K562 (cell line): ENCODE data around the gene ESPN. TPM values are rescaled to one million over a fixed set of nuclear protein-coding genes. Genes with fewer than 3 reads are reported as not detected.

Source experiments
- AFF4 ChIP-seq: sonication (generic); formaldehyde crosslinking; IDR thresholded peaks from 2 replicates; pipeline ENCODE4 v1.8.0; 2023; ENCODE audit warnings: mild to moderate bottlenecking, missing genetic modification reagents
- CBFA2T2 ChIP-seq: fragments of 450-650 bp; conservative IDR thresholded peaks from 2 replicates; pipeline ENCODE4 v1.6.1; 2017; ENCODE audit warnings: mild to moderate bottlenecking
- CHD2 ChIP-seq: IDR thresholded peaks from 2 replicates; pipeline ENCODE4 v1.6.1; 2011; ENCODE audit warnings: low read depth, low read length
- CREB1 ChIP-seq, 2 experiments: sonication (generic) in 1 of 2; formaldehyde crosslinking in 1 of 2; IDR thresholded peaks; 2 replicates each; pipeline versions ENCODE4 v1.6.1 to v1.8.0; 2012 to 2022; ENCODE audit warnings: inconsistent platforms in 1 of 2, mild to moderate bottlenecking in 1 of 2, missing genetic modification reagents in 1 of 2, moderate library complexity in 1 of 2
- FOXA1 ChIP-seq: fragments of 450-650 bp; IDR thresholded peaks from 2 replicates; pipeline ENCODE4 v1.6.1; 2016; ENCODE audit warnings: mild to moderate bottlenecking, borderline replicate concordance
- FOXP1 ChIP-seq: sonication (generic); formaldehyde crosslinking; IDR thresholded peaks from 2 replicates; pipeline ENCODE4 v1.8.0; 2022; ENCODE audit warnings: mild to moderate bottlenecking, missing genetic modification reagents
- MEF2A ChIP-seq: IDR thresholded peaks from 2 replicates; pipeline ENCODE4 v1.6.1; 2011; ENCODE audit warnings: low read depth, mild to moderate bottlenecking, low read length, moderate library complexity; ENCODE audit not compliant: control insufficient read depth
- MTA1 ChIP-seq: fragments of 450-650 bp; IDR thresholded peaks from 2 replicates; pipeline ENCODE4 v1.6.1; 2017; ENCODE audit warnings: borderline replicate concordance
- RAD21 ChIP-seq, 2 experiments: fragments of 250-450 bp in 1 of 2; fragments of 450-650 bp in 1 of 2; sonication (Bioruptor Pico) in 1 of 2; formaldehyde crosslinking in 1 of 2; IDR thresholded peaks in 1 of 2; conservative IDR thresholded peaks in 1 of 2; 2 replicates each; pipeline versions ENCODE4 v1.4.0 to v1.8.0; 2020 to 2022; ENCODE audit warnings: mild to moderate bottlenecking in 2 of 2, moderate library complexity in 1 of 2
- polyA plus RNA-seq, 8 experiments: library from polyadenylated mRNA; depleted of rRNA in 4 of 8; stranded (reverse) in 5 of 8; unstranded in 3 of 8; fragments of >200 nt; fragmentation: Nextera tagmentation in 2 of 8; fragmentation: Illumina TruSeq in 1 of 8; extraction: Ambion mirVana in 2 of 8; extraction: Trizol in 1 of 8; gene quantifications; 2 replicates each; pipeline versions ENCODE4 v1.2.1 to v1.2.3, GENCODE V29; 2011 to 2014; ENCODE audit warnings: inconsistent platforms in 1 of 8, missing spikeins in 1 of 8
- total RNA-seq, 7 experiments: library from RNA; depleted of rRNA in 6 of 7; stranded (reverse); fragments of >200 nt in 6 of 7; fragmentation: Illumina TruSeq in 2 of 7; extraction: Trizol in 2 of 7; gene quantifications; 2 replicates each; pipeline versions ENCODE4 v1.2.1 to v1.2.3, GENCODE V29; 2011 to 2021; ENCODE audit warnings: low replicate concordance in 1 of 7
- TF ChIP-seq, protein P1 (sequence below), 2 experiments: fragments of 450-650 bp in 1 of 2; sonication (generic) in 1 of 2; formaldehyde crosslinking in 1 of 2; IDR thresholded peaks; 2 replicates each; pipeline versions ENCODE4 v1.7.1 to v1.9.0; 2016 to 2022; ENCODE audit warnings: inconsistent platforms in 1 of 2, mild to moderate bottlenecking in 1 of 2, missing genetic modification reagents in 1 of 2
- TF ChIP-seq, protein P2 (sequence below): fragments of 250-450 bp; sonication (Bioruptor Pico); IDR thresholded peaks from 2 replicates; pipeline ENCODE4 v1.4.0; 2020; ENCODE audit warnings: mild to moderate bottlenecking, moderate library complexity

The ESPN gene
- total and polyA plus RNA-seq, 9 of the 15 experiments (the other 6 are each of a cell fraction or from before 2014, with no cell fraction given), result 0.07 to 1.2 (median 0.45) TPM; not detected in 3

DNA sequence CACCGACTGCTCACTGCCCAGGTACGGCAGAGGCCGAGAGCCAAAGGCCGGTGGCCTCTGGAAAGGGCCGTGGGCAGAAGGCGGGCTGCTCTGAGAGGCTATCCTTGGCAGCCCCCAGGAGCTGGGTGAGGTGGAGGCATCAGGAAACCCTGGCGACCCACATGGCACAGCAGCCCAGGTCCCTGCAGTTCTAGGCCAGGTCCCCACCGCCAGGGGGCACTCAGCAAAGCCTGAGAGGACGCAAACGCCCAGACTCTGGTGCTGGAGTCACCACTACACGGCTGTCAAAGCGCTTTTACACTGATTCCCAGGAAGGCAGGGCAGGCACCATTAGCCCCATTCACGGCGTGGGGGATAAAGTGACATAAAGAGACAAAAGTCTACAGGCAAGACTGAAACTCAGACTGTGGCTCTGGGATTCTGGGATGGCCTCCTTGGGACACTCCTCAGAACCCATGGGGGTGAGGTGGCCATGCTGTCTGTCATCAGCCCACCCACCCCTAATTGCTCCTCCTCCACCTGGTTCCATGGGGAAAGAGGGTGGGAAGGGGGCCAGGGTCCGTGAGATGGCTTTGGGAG is 61.9 kb downstream of the ESPN start (continued):
- TF ChIP-seq, protein P1, sequence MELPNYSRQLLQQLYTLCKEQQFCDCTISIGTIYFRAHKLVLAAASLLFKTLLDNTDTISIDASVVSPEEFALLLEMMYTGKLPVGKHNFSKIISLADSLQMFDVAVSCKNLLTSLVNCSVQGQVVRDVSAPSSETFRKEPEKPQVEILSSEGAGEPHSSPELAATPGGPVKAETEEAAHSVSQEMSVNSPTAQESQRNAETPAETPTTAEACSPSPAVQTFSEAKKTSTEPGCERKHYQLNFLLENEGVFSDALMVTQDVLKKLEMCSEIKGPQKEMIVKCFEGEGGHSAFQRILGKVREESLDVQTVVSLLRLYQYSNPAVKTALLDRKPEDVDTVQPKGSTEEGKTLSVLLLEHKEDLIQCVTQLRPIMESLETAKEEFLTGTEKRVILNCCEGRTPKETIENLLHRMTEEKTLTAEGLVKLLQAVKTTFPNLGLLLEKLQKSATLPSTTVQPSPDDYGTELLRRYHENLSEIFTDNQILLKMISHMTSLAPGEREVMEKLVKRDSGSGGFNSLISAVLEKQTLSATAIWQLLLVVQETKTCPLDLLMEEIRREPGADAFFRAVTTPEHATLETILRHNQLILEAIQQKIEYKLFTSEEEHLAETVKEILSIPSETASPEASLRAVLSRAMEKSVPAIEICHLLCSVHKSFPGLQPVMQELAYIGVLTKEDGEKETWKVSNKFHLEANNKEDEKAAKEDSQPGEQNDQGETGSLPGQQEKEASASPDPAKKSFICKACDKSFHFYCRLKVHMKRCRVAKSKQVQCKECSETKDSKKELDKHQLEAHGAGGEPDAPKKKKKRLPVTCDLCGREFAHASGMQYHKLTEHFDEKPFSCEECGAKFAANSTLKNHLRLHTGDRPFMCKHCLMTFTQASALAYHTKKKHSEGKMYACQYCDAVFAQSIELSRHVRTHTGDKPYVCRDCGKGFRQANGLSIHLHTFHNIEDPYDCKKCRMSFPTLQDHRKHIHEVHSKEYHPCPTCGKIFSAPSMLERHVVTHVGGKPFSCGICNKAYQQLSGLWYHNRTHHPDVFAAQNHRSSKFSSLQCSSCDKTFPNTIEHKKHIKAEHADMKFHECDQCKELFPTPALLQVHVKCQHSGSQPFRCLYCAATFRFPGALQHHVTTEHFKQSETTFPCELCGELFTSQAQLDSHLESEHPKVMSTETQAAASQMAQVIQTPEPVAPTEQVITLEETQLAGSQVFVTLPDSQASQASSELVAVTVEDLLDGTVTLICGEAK (IDR thresholded peaks at IDR 0.05), result no peak
- TF ChIP-seq, protein P1 (CRISPR knock-in tag; IDR thresholded peaks at IDR 0.05), result no peak
- TF ChIP-seq, protein P2, sequence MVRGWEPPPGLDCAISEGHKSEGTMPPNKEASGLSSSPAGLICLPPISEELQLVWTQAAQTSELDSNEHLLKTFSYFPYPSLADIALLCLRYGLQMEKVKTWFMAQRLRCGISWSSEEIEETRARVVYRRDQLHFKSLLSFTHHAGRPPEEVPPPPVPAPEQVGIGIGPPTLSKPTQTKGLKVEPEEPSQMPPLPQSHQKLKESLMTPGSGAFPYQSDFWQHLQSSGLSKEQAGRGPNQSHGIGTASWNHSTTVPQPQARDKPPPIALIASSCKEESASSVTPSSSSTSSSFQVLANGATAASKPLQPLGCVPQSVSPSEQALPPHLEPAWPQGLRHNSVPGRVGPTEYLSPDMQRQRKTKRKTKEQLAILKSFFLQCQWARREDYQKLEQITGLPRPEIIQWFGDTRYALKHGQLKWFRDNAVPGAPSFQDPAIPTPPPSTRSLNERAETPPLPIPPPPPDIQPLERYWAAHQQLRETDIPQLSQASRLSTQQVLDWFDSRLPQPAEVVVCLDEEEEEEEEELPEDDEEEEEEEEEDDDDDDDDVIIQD, result no peak
- TF ChIP-seq CREB1 (IDR thresholded peaks at IDR 0.05), result 0 out of 2 replicates have a peak, but pooled peaks have one; percentile 30
- no peak for TF ChIP-seq CREB1 (CRISPR knock-in tag; IDR thresholded peaks at IDR 0.05)
- no peak for TF ChIP-seq FOXP1 (CRISPR knock-in tag)
- no peak for TF ChIP-seq FOXA1
- TF ChIP-seq CHD2, result no peak
- peak; percentile 71 to 89 for TF ChIP-seq RAD21 (CRISPR knock-in tag; conservative IDR thresholded peaks at IDR 0.05 in 1 of 2, IDR thresholded peaks at IDR 0.05 in 1 of 2)
- TF ChIP-seq MTA1, result no peak
- TF ChIP-seq MEF2A, result no peak
- TF ChIP-seq AFF4 (CRISPR knock-in tag), result no peak
- no peak for TF ChIP-seq CBFA2T2
